Endothelial cell of umbilical vein (primary cell): ENCODE measurements around the gene GAS7. TPM values are rescaled to one million over a fixed set of nuclear protein-coding genes. Genes with fewer than 3 reads are reported as not detected.

Experiments used
- BruUV-seq: library from RNA; stranded (reverse); fragments of 400-500 nt; replicated peaks from 2 replicates; lab custom pipeline; 2021; lab: Mats Ljungman, UMichigan
- CTCF ChIA-PET: fragments of 300-600, 350-600 bp; sonication (Branson Sonifier 250); formaldehyde crosslinking; loops from one replicate; lab custom pipeline; 2021; ENCODE audit warnings: antibody characterized with exemption, inconsistent platforms; lab: Charles Lee
- POLR2A ChIA-PET: fragments of 300-600, 350-600 bp; sonication (Branson Sonifier 250); formaldehyde crosslinking; loops from one replicate; lab custom pipeline; 2021; ENCODE audit warnings: antibody characterized with exemption, inconsistent platforms; lab: Charles Lee
- DNase-seq: peaks from one replicate; pipeline ENCODE4 v3.0.0-alpha.2; 2011; ENCODE audit warnings: low read depth, low spot score
- FAIRE-seq: peaks from 2 replicates; lab custom pipeline; 2011; peaks lifted over from hg19 to GRCh38; lab: Jason Lieb, UNC
- H2AFZ ChIP-seq: 2 replicates; pipeline ENCODE4 v1.6.0; 2012; ENCODE audit warnings: low read depth, low read length, control low read depth, inconsistent platforms
- H3K27ac ChIP-seq: 2 replicates; pipeline ENCODE4 v1.5.1; 2011; ENCODE audit warnings: low read depth, mild to moderate bottlenecking, control low read depth, low read length, moderate library complexity; ENCODE audit not compliant: insufficient read depth
- H3K27me3 ChIP-seq, 2 experiments: 2 replicates each; pipeline versions ENCODE4 v1.6.0 to v1.6.1; 2011; ENCODE audit warnings: low read length in 2 of 2, mixed read lengths in 1 of 2; ENCODE audit not compliant: control insufficient read depth in 2 of 2, insufficient read depth in 2 of 2
- H3K36me3 ChIP-seq, 2 experiments: 2 replicates in 1 of 2; 3 replicates in 1 of 2; pipeline ENCODE4 v1.5.1; 2011; ENCODE audit warnings: low read length in 2 of 2, mild to moderate bottlenecking in 1 of 2, moderate library complexity in 1 of 2; ENCODE audit not compliant: control insufficient read depth in 2 of 2, insufficient read depth in 2 of 2; ENCODE audit errors: extremely low read depth in 1 of 2
- H3K4me1 ChIP-seq: 3 replicates; pipeline ENCODE4 v1.5.1; 2011; ENCODE audit warnings: mild to moderate bottlenecking, low read length; ENCODE audit not compliant: control insufficient read depth, insufficient read depth; ENCODE audit errors: extremely low read depth
- H3K4me2 ChIP-seq: 2 replicates; pipeline ENCODE4 v1.6.1; 2011; ENCODE audit warnings: low read length, control low read depth, mixed read lengths; ENCODE audit not compliant: insufficient read depth
- H3K4me3 ChIP-seq, 3 experiments: fragments of 200-600 bp in 1 of 3; sonication (generic), shearing (Covaris generic) in 1 of 3; replicated peaks in 1 of 3; 2 replicates each; pipeline ENCODE4 v1.5.1; 2011 to 2016; ENCODE audit warnings: control low read depth in 3 of 3, low read length in 3 of 3, mild to moderate bottlenecking in 2 of 3, inconsistent platforms in 1 of 3, low read depth in 1 of 3, moderate library complexity in 1 of 3; ENCODE audit not compliant: insufficient read depth in 1 of 3
- H3K79me2 ChIP-seq: 2 replicates; pipeline ENCODE4 v1.6.0; 2012; ENCODE audit warnings: low read length, inconsistent platforms; ENCODE audit not compliant: control insufficient read depth, insufficient read depth
- H3K9ac ChIP-seq: replicated peaks from 2 replicates; pipeline ENCODE3; 2011; ENCODE audit warnings: low read length, control low read depth; ENCODE audit not compliant: insufficient read depth; ENCODE audit errors: extremely low read depth
- H3K9me1 ChIP-seq: replicated peaks from 3 replicates; pipeline ENCODE4 v1.6.0; 2011; ENCODE audit warnings: mild to moderate bottlenecking, low read length; ENCODE audit not compliant: control insufficient read depth, insufficient read depth; ENCODE audit errors: extremely low read depth
- H3K9me3 ChIP-seq: replicated peaks from 2 replicates; pipeline ENCODE4 v1.5.1; 2012; ENCODE audit warnings: low read length, inconsistent platforms; ENCODE audit not compliant: control insufficient read depth, insufficient read depth
- H4K20me1 ChIP-seq: replicated peaks from 2 replicates; pipeline ENCODE3; 2011; ENCODE audit warnings: mild to moderate bottlenecking, low read length; ENCODE audit not compliant: control insufficient read depth, insufficient read depth; ENCODE audit errors: extremely low read depth
- EZH2 ChIP-seq: IDR thresholded peaks from 2 replicates; pipeline ENCODE4 v1.6.1; 2012; ENCODE audit warnings: borderline replicate concordance, low read depth, mild to moderate bottlenecking, moderate library complexity, low read length, inconsistent platforms; ENCODE audit not compliant: severe bottlenecking
- FOS ChIP-seq: IDR thresholded peaks from 2 replicates; pipeline ENCODE4 v1.6.1; 2011; ENCODE audit warnings: mild to moderate bottlenecking, low read length, moderate library complexity, borderline replicate concordance; ENCODE audit not compliant: insufficient read depth
- GATA2 ChIP-seq: IDR thresholded peaks from 2 replicates; pipeline ENCODE4 v1.7.0; 2011; ENCODE audit warnings: low read depth, mild to moderate bottlenecking, moderate library complexity, mixed read lengths, low read length; ENCODE audit not compliant: insufficient read length, insufficient read depth
- JUN ChIP-seq: IDR thresholded peaks from 2 replicates; pipeline ENCODE4 v1.6.1; 2011; ENCODE audit warnings: borderline replicate concordance, low read depth; ENCODE audit not compliant: insufficient read length, insufficient read depth
- MYC ChIP-seq: IDR thresholded peaks from one replicate; pipeline ENCODE4 v1.6.1; 2011; ENCODE audit warnings: mild to moderate bottlenecking, low read depth, low read length
- POLR2A ChIP-seq: IDR thresholded peaks from 2 replicates; pipeline ENCODE4 v1.6.1; 2012; ENCODE audit warnings: low read depth, mild to moderate bottlenecking, control low read depth, low read length
- POLR2AphosphoS5 ChIP-seq: IDR thresholded peaks from 2 replicates; pipeline ENCODE4 v1.6.1; 2012; ENCODE audit warnings: low read depth, mild to moderate bottlenecking, control low read depth, low read length, moderate library complexity; ENCODE audit not compliant: insufficient read depth
- dilution Hi-C: fragments of 300-500 bp; cut with MboI; formaldehyde crosslinking; loops from one replicate; pipeline ENCODE4 v1.15.0; 2019; ENCODE audit warnings: low sequenced_read_pairs; ENCODE audit not compliant: extremely low pct_ligation_motif_present
- intact Hi-C: fragments of 100-400 bp; cut with micrococcal nuclease; formaldehyde crosslinking; loops from one replicate; pipeline ENCODE4 v1.10.0; 2022
- polyA plus RNA-seq, 4 experiments: library from polyadenylated mRNA; depleted of rRNA in 3 of 4; stranded (reverse) in 3 of 4; unstranded in 1 of 4; fragments of >200 nt; gene quantifications; 2 replicates each; pipeline versions ENCODE4 v1.2.1 to v1.2.3, GENCODE V29; 2011 to 2012; ENCODE audit warnings: missing spikeins in 1 of 4
- total RNA-seq: library from RNA; stranded (reverse); gene quantifications from 2 replicates; pipeline ENCODE4 v1.2.3, GENCODE V29; 2021
- TF ChIP-seq, protein P1 (sequence below): IDR thresholded peaks from 2 replicates; pipeline ENCODE4 v1.6.1; 2011; ENCODE audit not compliant: insufficient read depth, insufficient read length
- TF ChIP-seq, protein P2 (sequence below), 2 donors: IDR thresholded peaks; 1 replicate in 1 of 2; 2 replicates in 1 of 2; pipeline ENCODE4 v1.5.1; 2011; ENCODE audit warnings: low read length in 2 of 2, mild to moderate bottlenecking in 2 of 2, moderate library complexity in 2 of 2, control low read depth in 1 of 2, inconsistent platforms in 1 of 2, low read depth in 1 of 2; ENCODE audit not compliant: insufficient read depth in 1 of 2; ENCODE audit errors: extremely low read depth in 1 of 2

Gene GAS7
- total and polyA plus RNA-seq, 2 donors (not counting 3 experiments of a cell fraction or from before 2014, with no cell fraction given), result not detected

DNA sequence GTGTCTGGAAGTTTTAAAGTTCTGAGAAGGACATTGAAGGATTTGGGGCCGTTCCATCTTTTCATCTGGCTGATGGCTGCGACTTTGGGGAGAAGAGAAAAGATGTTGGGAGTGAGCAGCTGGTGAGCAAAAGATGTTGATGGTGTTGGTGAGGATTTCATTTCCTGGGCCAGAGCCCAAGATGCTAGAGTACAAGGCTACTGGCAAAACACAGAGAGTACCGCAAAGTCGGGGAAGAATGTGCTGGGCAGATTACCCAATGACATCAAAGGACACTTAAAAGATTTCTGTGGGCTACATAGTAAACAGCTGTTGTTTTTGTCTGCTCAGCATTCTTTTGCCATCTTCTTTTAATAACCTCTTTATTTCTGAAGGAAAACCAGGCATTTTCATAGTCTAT, 49.4 kb upstream of the GAS7 start:
- H4K20me1 ChIP-seq, result no peaks in the 10 kb centered on the region
- no peaks in the 10 kb centered on the region for H3K9me1 ChIP-seq
- intact Hi-C loops, result no loop called here
- no peaks in the 10 kb centered on the region for H3K79me2 ChIP-seq
- no peak for DNase-seq
- no TSS peak for BruUV-seq
- peaks cover 9% of the 10 kb centered on the region for H3K9me3 ChIP-seq
- no peak for TF ChIP-seq FOS
- no peak for TF ChIP-seq POLR2A
- TF ChIP-seq GATA2, result no peak
- TF ChIP-seq, protein P1, sequence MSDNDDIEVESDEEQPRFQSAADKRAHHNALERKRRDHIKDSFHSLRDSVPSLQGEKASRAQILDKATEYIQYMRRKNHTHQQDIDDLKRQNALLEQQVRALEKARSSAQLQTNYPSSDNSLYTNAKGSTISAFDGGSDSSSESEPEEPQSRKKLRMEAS, result no peak
- no peak for TF ChIP-seq MYC
- TF ChIP-seq EZH2, result no peak
- no peak for TF ChIP-seq POLR2AphosphoS5
- TF ChIP-seq, protein P2, sequence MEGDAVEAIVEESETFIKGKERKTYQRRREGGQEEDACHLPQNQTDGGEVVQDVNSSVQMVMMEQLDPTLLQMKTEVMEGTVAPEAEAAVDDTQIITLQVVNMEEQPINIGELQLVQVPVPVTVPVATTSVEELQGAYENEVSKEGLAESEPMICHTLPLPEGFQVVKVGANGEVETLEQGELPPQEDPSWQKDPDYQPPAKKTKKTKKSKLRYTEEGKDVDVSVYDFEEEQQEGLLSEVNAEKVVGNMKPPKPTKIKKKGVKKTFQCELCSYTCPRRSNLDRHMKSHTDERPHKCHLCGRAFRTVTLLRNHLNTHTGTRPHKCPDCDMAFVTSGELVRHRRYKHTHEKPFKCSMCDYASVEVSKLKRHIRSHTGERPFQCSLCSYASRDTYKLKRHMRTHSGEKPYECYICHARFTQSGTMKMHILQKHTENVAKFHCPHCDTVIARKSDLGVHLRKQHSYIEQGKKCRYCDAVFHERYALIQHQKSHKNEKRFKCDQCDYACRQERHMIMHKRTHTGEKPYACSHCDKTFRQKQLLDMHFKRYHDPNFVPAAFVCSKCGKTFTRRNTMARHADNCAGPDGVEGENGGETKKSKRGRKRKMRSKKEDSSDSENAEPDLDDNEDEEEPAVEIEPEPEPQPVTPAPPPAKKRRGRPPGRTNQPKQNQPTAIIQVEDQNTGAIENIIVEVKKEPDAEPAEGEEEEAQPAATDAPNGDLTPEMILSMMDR (IDR thresholded peaks at IDR 0.05; ENCODE audit: extremely low read depth in 1 of 2, insufficient read depth in 1 of 2, low read depth in 1 of 2, low read length in 2 of 2), result no peak
- TF ChIP-seq JUN, result no peak
- ChIA-PET POLR2A (no interaction called here), CTCF (no interaction called here)
- no peak overlapping the region for H3K4me2 ChIP-seq
- H3K27me3 ChIP-seq, result no peaks in the 10 kb centered on the region
- no peak overlapping the region for H3K9ac ChIP-seq
- no peak overlapping the region for H3K4me3 ChIP-seq
- H3K36me3 ChIP-seq, result no peaks in the 10 kb centered on the region
- H2AFZ ChIP-seq, result no peak overlapping the region
- no peak overlapping the region for H3K27ac ChIP-seq
- no peaks in the 10 kb centered on the region for H3K4me1 ChIP-seq
- FAIRE-seq, result no peak
- dilution Hi-C loops, result no loop called here
